ENCODE results near the gene CXXC4.

CXXC4 gene

GRCh38 chr4:104489731-104490095 is 5.0 kb downstream of the CXXC4 start:
- DNase-seq (ENCODE audit: low read depth in 2 of 2): no peak

GRCh38 chr4:104488151-104488550 is 6.5 kb downstream of the CXXC4 start:
- no peak for DNase-seq (ENCODE audit: low read depth in 2 of 2)

- DNase-seq (ENCODE audit: low read depth in 2 of 2): no peak
Observed at GRCh38 chr4:104486716-104487504, 7.8 kb downstream of the CXXC4 start.

- DNase-seq (ENCODE audit: low read depth in 2 of 2): no peak
Observed at GRCh38 chr4:104475652-104476051, 19.0 kb downstream of the CXXC4 start.

- no peak for DNase-seq (ENCODE audit: low read depth in 2 of 2)
Observed at GRCh38 chr4:104472766-104473165, 21.9 kb downstream of the CXXC4 start.

- DNase-seq (ENCODE audit: low read depth in 2 of 2): no peak
Observed at GRCh38 chr4:104470770-104471169, 23.9 kb downstream of the CXXC4 start.

GRCh38 chr4:104469794-104470193 is 24.9 kb downstream of the CXXC4 start:
- no peak for DNase-seq (ENCODE audit: low read depth in 2 of 2)

- DNase-seq (ENCODE audit: low read depth in 2 of 2): no peak
Observed at GRCh38 chr4:104465619-104466018, 29.1 kb downstream of the CXXC4 start.

- no peak for DNase-seq (ENCODE audit: low read depth in 2 of 2)
Observed at GRCh38 chr4:104465201-104465600, 29.5 kb downstream of the CXXC4 start.

GRCh38 chr4:104462641-104463040 is 32.1 kb downstream of the CXXC4 start:
- DNase-seq (ENCODE audit: low read depth in 2 of 2): no peak

- no peak for DNase-seq (ENCODE audit: low read depth in 2 of 2)
Observed at GRCh38 chr4:104457308-104457981, 37.2 kb downstream of the CXXC4 start.

- no peak for DNase-seq (ENCODE audit: low read depth in 2 of 2)
Observed at GRCh38 chr4:104451573-104451972, 43.1 kb downstream of the CXXC4 start.

- DNase-seq (ENCODE audit: low read depth in 2 of 2): no peak
Observed at GRCh38 chr4:104449537-104449936, 45.2 kb downstream of the CXXC4 start.

- no peak for DNase-seq (ENCODE audit: low read depth in 2 of 2)
Observed at GRCh38 chr4:104447294-104447693, 47.4 kb downstream of the CXXC4 start.

- no peak for DNase-seq (ENCODE audit: low read depth in 2 of 2)
Observed at GRCh38 chr4:104446431-104447278, 48.0 kb downstream of the CXXC4 start.

- DNase-seq (ENCODE audit: low read depth in 2 of 2): no peak
Observed at GRCh38 chr4:104444685-104445084, 50.0 kb downstream of the CXXC4 start.

GRCh38 chr4:104436542-104436941 is 58.2 kb downstream of the CXXC4 start:
- DNase-seq (ENCODE audit: low read depth in 2 of 2): no peak

GRCh38 chr4:104429150-104429741 is 65.4 kb downstream of the CXXC4 start:
- DNase-seq (ENCODE audit: low read depth in 2 of 2): no peak

GRCh38 chr4:104425948-104426347 is 68.7 kb downstream of the CXXC4 start:
- DNase-seq (ENCODE audit: low read depth in 2 of 2): no peak

GRCh38 chr4:104424989-104425388 is 69.7 kb downstream of the CXXC4 start:
- no peak for DNase-seq (ENCODE audit: low read depth in 2 of 2)

GRCh38 chr4:104424475-104424941 is 70.2 kb downstream of the CXXC4 start:
- DNase-seq (ENCODE audit: low read depth in 2 of 2): no peak

- DNase-seq (ENCODE audit: low read depth in 2 of 2): no peak
Observed at GRCh38 chr4:104421566-104421965, 73.1 kb downstream of the CXXC4 start.
